Lung (tissue), 12 donors: ENCODE data around the gene ZFP62. TPM values are rescaled to one million over a fixed set of nuclear protein-coding genes. Genes with fewer than 3 reads are reported as not detected.

Experiments
- ATAC-seq: fragments of 200-7000 bp; cut with Tn5 transposase; one replicate; pipeline ENCODE4 v1.9.1; 2020; ENCODE audit warnings: moderate number of reproducible peaks; ENCODE audit not compliant: insufficient read depth, low FRiP score
- DNase-seq, 3 donors: peaks; one replicate each; pipeline ENCODE4 v3.0.0-alpha.2; 2013 to 2017
- H3K27ac ChIP-seq, 2 donors: one replicate each; pipeline ENCODE4 v1.5.1; 2013; ENCODE audit warnings: mild to moderate bottlenecking in 2 of 2, moderate library complexity in 2 of 2, control low read depth in 1 of 2, inconsistent platforms in 1 of 2, low read depth in 1 of 2, low read length in 1 of 2
- H3K27me3 ChIP-seq, 3 donors: one replicate each; pipeline ENCODE4 v1.5.1; 2013; ENCODE audit warnings: low read length in 2 of 3; ENCODE audit not compliant: control insufficient read depth in 3 of 3, insufficient read depth in 3 of 3
- H3K36me3 ChIP-seq, 4 donors: one replicate each; pipeline ENCODE4 v1.5.1; 2013; ENCODE audit warnings: low read length in 4 of 4, mild to moderate bottlenecking in 1 of 4, moderate library complexity in 1 of 4; ENCODE audit not compliant: control insufficient read depth in 4 of 4, insufficient read depth in 4 of 4
- H3K4me1 ChIP-seq, 5 donors: one replicate each; pipeline ENCODE4 v1.5.1; 2013; ENCODE audit warnings: low read length in 5 of 5, mild to moderate bottlenecking in 2 of 5, moderate library complexity in 1 of 5; ENCODE audit not compliant: control insufficient read depth in 5 of 5, insufficient read depth in 5 of 5
- H3K4me3 ChIP-seq: one replicate; pipeline ENCODE4 v1.5.1; 2013; ENCODE audit warnings: mild to moderate bottlenecking, control low read depth, moderate library complexity
- H3K9ac ChIP-seq, 2 donors: one replicate each; pipeline ENCODE4 v1.5.1; 2013; ENCODE audit warnings: low read length in 2 of 2, control low read depth in 1 of 2; ENCODE audit not compliant: insufficient read depth in 1 of 2
- H3K9me3 ChIP-seq, 4 donors: one replicate each; pipeline ENCODE4 v1.5.1; 2013; ENCODE audit warnings: low read length in 3 of 4, mild to moderate bottlenecking in 1 of 4, moderate library complexity in 1 of 4; ENCODE audit not compliant: control insufficient read depth in 4 of 4, insufficient read depth in 3 of 4
- WGBS, 2 donors: extraction: QIAGEN DNeasy Blood & Tissue Kit; methylation state at CpG; one replicate each; pipeline ENCODE4 v1.1.7; 2013; 5-methylcytosine and 5-hydroxymethylcytosine counted together
- polyA plus RNA-seq, 2 donors: library from polyadenylated mRNA; stranded (reverse); fragments of 200-250 nt; gene quantifications; one replicate each; pipeline ENCODE4 v1.2.1, GENCODE V29; 2013
- total RNA-seq, 2 donors: library from RNA; depleted of rRNA in 1 of 2; stranded (reverse); fragments of >200 nt in 1 of 2; gene quantifications; one replicate each; pipeline ENCODE4 v1.2.1, GENCODE V29; 2014 to 2021
- TF ChIP-seq, protein P1 (sequence below): IDR thresholded peaks from 2 replicates; pipeline ENCODE4 v1.5.1; 2012; ENCODE audit warnings: mild to moderate bottlenecking; ENCODE audit errors: control extremely low read depth, extremely low read depth
- donor health status: control.
- donor health status: control.
- donor health status: Bipolar disorder and iron deficiency.
- donor health status: healthy.
- donor health status: DM: yes; HTN: yes; CAD: no.

The ZFP62 gene
- total and polyA plus RNA-seq, 4 donors: 9.6 to 31.2 (median 20.0) TPM

GRCh38 chr5:180806351-180807011 is 54.6 kb downstream of the ZFP62 start:
- Histone ChIP-seq H3K27me3 (no peaks in the 10 kb centered on the region), H3K27ac (peak overlapping the region in 1 of 2 donors; percentile 43), H3K9ac (no peak overlapping the region), H3K9me3 (no peaks in the 10 kb centered on the region), H3K4me3 (no peak overlapping the region), H3K4me1 (peaks cover 16 to 59% (median 29%) of the 10 kb centered on the region in 5 donors), H3K36me3 (peaks cover 0 to 7% (median 5%) of the 10 kb centered on the region in 4 donors)
- no peak for ATAC-seq
- DNase-seq: peak in 1 of 3 donors; percentile 0
- TF ChIP-seq, protein P1, sequence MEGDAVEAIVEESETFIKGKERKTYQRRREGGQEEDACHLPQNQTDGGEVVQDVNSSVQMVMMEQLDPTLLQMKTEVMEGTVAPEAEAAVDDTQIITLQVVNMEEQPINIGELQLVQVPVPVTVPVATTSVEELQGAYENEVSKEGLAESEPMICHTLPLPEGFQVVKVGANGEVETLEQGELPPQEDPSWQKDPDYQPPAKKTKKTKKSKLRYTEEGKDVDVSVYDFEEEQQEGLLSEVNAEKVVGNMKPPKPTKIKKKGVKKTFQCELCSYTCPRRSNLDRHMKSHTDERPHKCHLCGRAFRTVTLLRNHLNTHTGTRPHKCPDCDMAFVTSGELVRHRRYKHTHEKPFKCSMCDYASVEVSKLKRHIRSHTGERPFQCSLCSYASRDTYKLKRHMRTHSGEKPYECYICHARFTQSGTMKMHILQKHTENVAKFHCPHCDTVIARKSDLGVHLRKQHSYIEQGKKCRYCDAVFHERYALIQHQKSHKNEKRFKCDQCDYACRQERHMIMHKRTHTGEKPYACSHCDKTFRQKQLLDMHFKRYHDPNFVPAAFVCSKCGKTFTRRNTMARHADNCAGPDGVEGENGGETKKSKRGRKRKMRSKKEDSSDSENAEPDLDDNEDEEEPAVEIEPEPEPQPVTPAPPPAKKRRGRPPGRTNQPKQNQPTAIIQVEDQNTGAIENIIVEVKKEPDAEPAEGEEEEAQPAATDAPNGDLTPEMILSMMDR: no peak
- 43 to 68% methylated on average over 9 of the region's 9 CpGs for WGBS, 2 donors

GRCh38 chr5:180804129-180804618 is 56.9 kb downstream of the ZFP62 start:
- Histone ChIP-seq H3K4me3 (no peak overlapping the region), H3K36me3 (peaks cover 0 to 16% (median 11%) of the 10 kb centered on the region in 4 donors), H3K4me1 (peaks cover 30 to 55% (median 37%) of the 10 kb centered on the region in 5 donors), H3K27ac (peak overlapping the region; percentile 0 to 94), H3K9me3 (no peaks in the 10 kb centered on the region), H3K9ac (no peak overlapping the region), H3K27me3 (no peaks in the 10 kb centered on the region)
- WGBS, 2 donors: 58 to 68% methylated on average over 22 of the region's 22 CpGs
- DNase-seq (no peak), ATAC-seq (no peak)
- TF ChIP-seq, protein P1: no peak

GRCh38 chr5:180803181-180804128 is 57.6 kb downstream of the ZFP62 start:
- peak; percentile 45 to 68 (median 64) for DNase-seq
- Histone ChIP-seq H3K27ac (peak overlapping the region; percentile 91 to 94), H3K4me3 (peak overlapping the region; percentile 55), H3K9ac (no peak overlapping the region), H3K36me3 (peaks cover 0 to 16% (median 14%) of the 10 kb centered on the region in 4 donors), H3K27me3 (no peaks in the 10 kb centered on the region), H3K9me3 (no peaks in the 10 kb centered on the region), H3K4me1 (peaks cover 30 to 48% (median 34%) of the 10 kb centered on the region in 5 donors)
- TF ChIP-seq, protein P1: no peak
- ATAC-seq: peak; percentile 49
- 16 to 26% methylated on average over 41 of the region's 41 CpGs for WGBS, 2 donors
